Activated T-helper 2 cell treated with anti-CD3 and anti-CD28 coated beads, Interferon-gamma antibody, Interleukin-2, Interleukin-4, amounts not matched to agents 10 μg/mL and 5 μg/mL and 100 μg/mL, durations not matched to agents 14 hours and 24 hours and 36 hours (primary cell): ENCODE measurements around the gene SH3BGR. TPM values are rescaled to one million over a fixed set of nuclear protein-coding genes. Genes with fewer than 3 reads are reported as not detected.
"Not testable (repeated sequence)": the region's sequence is repeated elsewhere in the genome, so short reads cannot be mapped to it uniquely, and the experiment has no call there.

ENCODE experiments used
- DNase-seq: peaks from one replicate; pipeline ENCODE4 v3.0.0; 2021; ENCODE audit warnings: low spot score
- H3K27ac Mint-ChIP-seq: one replicate; pipeline ENCODE4 v1.8.0; 2021; ENCODE audit warnings: mixed read lengths
- H3K27me3 Mint-ChIP-seq: one replicate; pipeline ENCODE4 v1.8.0; 2021; ENCODE audit warnings: low read depth, mixed read lengths
- H3K36me3 Mint-ChIP-seq: one replicate; pipeline ENCODE4 v1.8.0; 2021; ENCODE audit warnings: low read depth, mixed read lengths
- H3K4me1 Mint-ChIP-seq: one replicate; pipeline ENCODE4 v1.8.0; 2021; ENCODE audit warnings: low read depth, mixed read lengths
- H3K4me3 Mint-ChIP-seq: one replicate; pipeline ENCODE4 v1.8.0; 2021; ENCODE audit warnings: low read depth, mild to moderate bottlenecking, moderate library complexity, mixed read lengths
- H3K9me3 Mint-ChIP-seq: one replicate; pipeline ENCODE4 v1.8.0; 2021; ENCODE audit warnings: mixed read lengths
- intact Hi-C: fragments of 100-400 bp; cut with micrococcal nuclease; formaldehyde crosslinking; loops from one replicate; pipeline ENCODE4 v1.15.1; 2023
- total RNA-seq: library from RNA; stranded (reverse); gene quantifications from 2 replicates; pipeline ENCODE4 v1.2.3, GENCODE V29; 2022

Gene SH3BGR
- total RNA-seq, 1 donor from 2014 or later: 1.0 TPM

DNA sequence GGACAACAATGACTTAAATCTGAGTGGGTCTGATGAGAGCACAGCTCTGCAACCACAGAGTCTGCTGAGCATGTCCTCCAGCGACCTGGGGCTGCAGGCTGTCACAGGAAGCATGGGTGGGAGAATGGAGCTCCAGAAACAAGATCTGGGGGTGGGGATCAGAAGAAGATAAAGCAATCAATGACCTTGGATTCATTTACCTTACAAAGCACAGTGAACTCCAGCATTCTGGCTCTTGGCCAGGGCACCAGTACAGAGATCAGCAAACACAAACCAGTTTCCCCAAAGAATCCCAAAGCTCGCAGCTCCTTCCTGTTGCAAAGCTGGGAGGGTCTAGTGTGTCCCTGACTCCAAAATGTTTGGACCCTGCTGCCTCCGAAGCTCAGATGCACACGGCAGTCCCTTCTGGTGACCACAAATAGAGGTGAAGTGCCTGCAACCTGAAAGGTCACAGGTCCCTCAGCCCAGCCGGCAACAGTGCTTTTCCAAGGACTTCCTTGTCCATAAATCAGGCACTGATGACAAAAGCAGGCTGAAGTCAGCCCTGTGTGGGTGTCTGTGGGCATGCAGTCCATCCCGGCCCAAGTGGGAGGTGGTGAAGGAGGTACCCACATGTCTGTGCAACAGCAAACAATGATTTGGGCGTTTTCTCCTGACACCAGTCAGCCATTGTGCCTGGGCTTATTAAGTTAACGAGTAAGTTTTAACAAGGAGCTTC lies 76.1 kb downstream of the SH3BGR start:
- no peak for DNase-seq

DNA sequence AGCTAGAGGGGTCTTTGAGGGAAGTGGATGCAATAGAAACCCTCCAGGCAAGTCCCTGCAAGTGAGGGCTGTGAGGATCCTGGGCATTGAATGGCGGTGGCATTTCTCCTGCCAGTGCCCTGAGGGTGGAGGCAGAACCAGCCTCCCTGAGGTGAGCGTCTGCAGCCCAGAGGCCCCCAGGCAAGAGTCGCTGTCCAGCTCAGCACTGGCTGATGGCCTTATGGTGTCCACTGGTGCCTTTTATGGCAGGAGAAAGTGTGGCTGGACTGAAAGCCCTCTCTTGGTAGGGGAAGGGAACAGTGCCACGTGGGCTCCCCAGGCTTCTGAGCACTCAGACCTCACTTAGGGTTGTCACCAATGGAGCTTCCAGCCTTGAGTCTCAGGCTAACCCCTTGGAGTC lies 77.3 kb downstream of the SH3BGR start:
- Mint-ChIP-seq H3K4me1 (no peaks in the 10 kb centered on the region), H3K27ac (no peak overlapping the region), H3K9me3 (no peaks in the 10 kb centered on the region), H3K27me3 (no peaks in the 10 kb centered on the region), H3K4me3 (no peak overlapping the region), H3K36me3 (no peaks in the 10 kb centered on the region)
- intact Hi-C loops: no loop called here
- DNase-seq: no peak

More for the DNA sequence above, 76.1 kb downstream of the SH3BGR start:
- no peak overlapping the region for H3K27ac Mint-ChIP-seq
- H3K4me3 Mint-ChIP-seq: no peak overlapping the region
- no peaks in the 10 kb centered on the region for H3K27me3 Mint-ChIP-seq
- H3K9me3 Mint-ChIP-seq: no peaks in the 10 kb centered on the region
- intact Hi-C loops: no loop called here
- H3K36me3 Mint-ChIP-seq: no peaks in the 10 kb centered on the region
- no peaks in the 10 kb centered on the region for H3K4me1 Mint-ChIP-seq

DNA sequence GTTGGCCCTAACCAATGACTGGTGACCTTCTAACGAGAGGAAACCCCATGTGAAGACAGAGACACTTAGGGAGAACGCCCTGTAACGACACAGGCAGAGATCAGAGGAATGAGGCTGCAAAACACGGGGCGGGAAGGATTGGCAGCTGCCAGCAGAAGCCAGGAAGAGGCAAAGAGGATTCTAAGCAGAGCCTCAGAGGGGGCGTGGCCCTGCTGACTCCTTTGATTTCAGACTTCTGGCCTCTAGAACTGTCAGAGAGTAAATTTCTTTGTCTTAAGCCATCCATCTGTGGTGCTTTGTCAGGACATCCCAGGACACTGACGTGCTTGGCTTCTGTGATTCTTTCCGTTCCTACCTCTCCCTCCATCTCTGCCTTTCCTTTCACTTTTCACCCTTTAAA lies 79.3 kb downstream of the SH3BGR start:
- Mint-ChIP-seq H3K27ac (no peak overlapping the region), H3K4me1 (no peaks in the 10 kb centered on the region), H3K4me3 (no peak overlapping the region), H3K27me3 (no peaks in the 10 kb centered on the region), H3K9me3 (no peaks in the 10 kb centered on the region), H3K36me3 (no peaks in the 10 kb centered on the region)
- intact Hi-C loops: no loop called here
- no peak for DNase-seq

DNA sequence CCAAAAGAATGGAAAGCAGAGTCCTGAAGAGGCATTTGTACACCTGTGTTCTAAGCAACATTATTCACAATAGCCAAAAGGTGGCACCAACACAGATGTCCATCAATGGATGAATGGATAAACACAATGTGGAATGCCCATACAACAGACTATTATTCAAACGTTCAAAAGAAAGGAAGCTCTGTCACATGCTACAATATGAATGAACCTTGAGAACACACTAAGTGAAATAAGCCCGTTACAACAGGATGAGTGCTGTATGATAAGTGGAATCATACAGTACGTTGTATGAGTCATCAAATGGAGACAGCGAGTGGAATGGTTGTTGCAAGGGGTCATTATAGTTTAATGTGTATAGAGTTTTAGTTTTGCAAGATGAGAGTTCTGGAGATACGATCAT lies 80.1 kb downstream of the SH3BGR start:
- Mint-ChIP-seq H3K4me1 (no peaks in the 10 kb centered on the region), H3K4me3 (no peak overlapping the region), H3K9me3 (no peaks in the 10 kb centered on the region), H3K27me3 (no peaks in the 10 kb centered on the region), H3K36me3 (no peaks in the 10 kb centered on the region), H3K27ac (no peak overlapping the region)
- DNase-seq: no peak
- intact Hi-C loops: no loop called here

DNA sequence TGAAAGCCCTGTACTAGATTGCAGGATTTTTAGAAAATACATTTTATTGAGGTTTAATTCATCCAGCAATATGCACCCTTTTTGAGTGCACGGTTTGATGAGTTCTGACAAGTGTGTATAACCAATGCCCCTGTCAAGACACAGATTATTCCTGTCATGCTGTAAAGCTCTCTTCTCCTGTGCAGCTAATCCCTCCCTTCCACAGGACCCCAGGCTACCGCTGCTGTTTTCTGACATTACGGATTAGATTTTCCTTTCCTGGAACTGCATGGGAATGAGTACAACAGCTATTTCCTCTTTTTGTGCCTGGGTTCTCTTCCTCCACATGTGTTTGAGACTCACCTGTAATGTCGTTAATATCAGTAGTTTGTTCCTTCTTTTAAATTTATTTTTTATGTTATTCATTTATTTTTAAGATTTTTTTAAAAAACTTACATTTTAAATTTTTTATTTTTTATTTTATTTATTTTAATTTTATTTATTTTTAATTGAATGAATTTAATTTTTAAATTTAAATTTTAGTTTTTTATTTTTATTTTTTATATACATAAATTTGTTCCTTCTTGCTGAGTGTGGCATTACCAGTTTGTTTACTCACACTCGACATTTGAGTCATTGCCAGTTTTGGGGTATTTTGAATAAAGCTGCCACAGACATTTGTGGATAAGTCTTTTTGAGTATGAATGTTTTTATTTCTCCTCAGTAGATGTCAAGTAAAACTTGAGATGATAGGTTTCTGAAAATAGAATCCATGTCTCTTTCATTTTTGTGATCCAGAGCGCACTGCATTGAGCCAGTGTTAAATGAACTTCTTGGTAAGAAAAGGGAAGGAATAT lies 82.0 kb downstream of the SH3BGR start:
- no peak overlapping the region for H3K4me3 Mint-ChIP-seq
- intact Hi-C loops: no loop called here
- H3K9me3 Mint-ChIP-seq: no peaks in the 10 kb centered on the region
- H3K36me3 Mint-ChIP-seq: no peaks in the 10 kb centered on the region
- no peak overlapping the region for H3K27ac Mint-ChIP-seq
- no peaks in the 10 kb centered on the region for H3K27me3 Mint-ChIP-seq
- no peaks in the 10 kb centered on the region for H3K4me1 Mint-ChIP-seq
- no peak for DNase-seq

DNA sequence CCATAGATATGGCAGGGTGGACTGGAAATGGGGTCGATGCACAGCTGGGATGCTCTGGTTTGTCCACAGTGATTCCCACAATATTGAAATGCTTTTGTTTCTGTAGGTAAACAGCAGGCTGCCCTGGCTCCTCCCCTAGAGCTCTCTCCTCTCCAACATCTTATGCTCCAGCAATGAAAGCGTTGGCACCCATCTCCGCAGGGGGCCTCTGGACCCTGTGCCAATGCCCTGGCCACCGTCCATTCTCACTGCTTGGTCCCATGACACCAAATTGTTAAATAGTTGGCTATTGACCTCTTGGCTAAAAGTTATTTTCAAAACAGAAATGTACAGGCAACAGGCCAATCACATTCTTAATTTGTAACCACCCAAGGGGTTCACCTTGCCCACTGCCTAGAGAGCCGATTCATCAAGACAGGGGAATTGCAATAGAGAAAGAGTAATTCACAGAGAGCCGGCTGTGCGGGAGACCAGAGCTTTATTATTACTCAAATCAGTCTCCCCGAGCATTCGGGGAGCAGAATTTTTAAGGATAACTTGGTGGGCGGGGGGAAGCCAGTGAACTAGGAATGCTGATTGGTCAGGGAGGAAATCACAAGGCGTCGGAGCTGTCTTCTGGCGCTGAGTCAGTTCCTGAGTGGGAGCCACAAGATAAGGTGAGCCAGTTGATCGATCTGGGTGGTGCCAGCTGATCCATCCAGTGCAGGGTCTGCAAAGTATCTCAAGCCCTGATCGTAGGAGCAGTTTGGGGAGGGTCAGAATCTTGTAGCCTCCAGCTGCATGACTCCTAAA lies 84.1 kb downstream of the SH3BGR start:
- H3K27me3 Mint-ChIP-seq: no peaks in the 10 kb centered on the region
- H3K4me3 Mint-ChIP-seq: no peak overlapping the region
- no peaks in the 10 kb centered on the region for H3K36me3 Mint-ChIP-seq
- H3K9me3 Mint-ChIP-seq: no peaks in the 10 kb centered on the region
- H3K27ac Mint-ChIP-seq: no peak overlapping the region
- intact Hi-C loops: no loop called here
- H3K4me1 Mint-ChIP-seq: no peaks in the 10 kb centered on the region
- no peak for DNase-seq

DNA sequence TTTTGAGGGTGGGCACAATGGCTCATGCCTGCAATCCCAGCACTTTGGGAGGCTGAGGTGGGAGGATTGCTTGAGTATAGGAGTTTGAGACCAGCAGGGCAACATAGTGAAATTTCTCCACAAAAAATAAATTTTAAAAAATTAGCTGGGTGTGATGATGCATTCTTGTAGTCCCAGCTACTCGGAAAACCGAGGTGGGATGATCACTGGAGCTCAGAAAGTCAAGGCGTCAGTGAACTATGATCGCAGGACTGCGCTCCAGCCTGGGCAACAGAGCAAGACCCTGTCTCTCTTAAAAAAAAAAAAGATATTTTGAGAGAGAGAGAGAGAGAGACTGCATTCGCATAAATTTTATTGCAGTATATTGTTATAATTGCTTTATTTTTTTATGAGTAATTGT lies 85.1 kb downstream of the SH3BGR start:
- DNase-seq: no peak
- no peak overlapping the region for H3K4me3 Mint-ChIP-seq
- H3K27ac Mint-ChIP-seq: no peak overlapping the region
- H3K36me3 Mint-ChIP-seq: no peaks in the 10 kb centered on the region
- intact Hi-C loops: no loop called here
- H3K9me3 Mint-ChIP-seq: no peaks in the 10 kb centered on the region
- H3K4me1 Mint-ChIP-seq: no peaks in the 10 kb centered on the region
- H3K27me3 Mint-ChIP-seq: no peaks in the 10 kb centered on the region

DNA sequence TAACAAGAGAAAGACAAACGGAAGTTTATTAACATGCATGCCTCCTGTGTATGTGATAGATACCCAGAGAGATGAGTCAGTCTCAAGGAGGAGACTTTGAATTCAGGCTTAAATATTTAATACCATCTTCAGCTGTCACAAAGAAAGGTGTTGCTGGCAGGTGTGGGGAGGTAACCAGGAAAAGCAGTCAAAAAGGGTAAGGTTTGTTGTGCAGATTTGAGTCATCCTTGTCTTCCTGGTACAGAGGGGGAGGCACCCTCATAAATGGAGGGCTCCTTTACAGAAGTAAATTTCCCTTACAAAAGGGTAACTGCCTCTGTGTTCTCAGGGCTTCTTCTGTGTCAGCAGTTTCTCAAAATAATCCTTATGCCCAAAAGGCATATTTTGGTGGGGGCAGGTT lies 85.8 kb downstream of the SH3BGR start:
- H3K9me3 Mint-ChIP-seq: no peaks in the 10 kb centered on the region

DNA sequence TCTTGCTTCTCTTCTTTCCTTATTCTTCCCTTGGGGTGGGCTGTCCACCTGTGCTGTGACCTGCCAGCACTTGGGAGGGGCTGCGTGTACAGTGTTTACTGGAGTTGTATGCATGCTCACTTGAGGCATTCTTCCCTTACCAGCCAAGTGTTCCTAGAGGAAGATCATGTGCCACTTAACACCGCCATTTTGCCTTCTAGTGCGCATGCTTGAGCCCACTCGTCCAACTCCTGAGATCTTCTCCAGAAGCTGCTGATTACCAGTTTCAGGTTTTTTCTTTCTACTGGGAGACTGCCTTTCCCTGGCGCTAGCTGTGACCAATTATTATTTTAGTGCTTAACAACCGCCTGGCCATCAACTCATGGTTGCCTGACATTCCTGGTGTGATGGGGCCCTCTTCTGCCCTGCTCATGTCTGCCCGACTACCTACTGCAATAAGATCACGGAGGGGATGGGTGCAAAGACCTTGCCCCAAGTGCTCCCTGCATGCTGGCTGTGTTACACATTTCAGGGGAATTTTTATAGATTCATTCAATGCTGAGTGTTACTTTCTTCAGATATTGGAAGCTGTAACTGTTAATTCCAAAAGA lies 86.8 kb downstream of the SH3BGR start:
- no peak for DNase-seq
- H3K4me1 Mint-ChIP-seq: no peaks in the 10 kb centered on the region
- intact Hi-C loops: no loop called here
- H3K4me3 Mint-ChIP-seq: no peak overlapping the region
- H3K27ac Mint-ChIP-seq: no peak overlapping the region
- no peaks in the 10 kb centered on the region for H3K27me3 Mint-ChIP-seq
- no peaks in the 10 kb centered on the region for H3K36me3 Mint-ChIP-seq
- no peaks in the 10 kb centered on the region for H3K9me3 Mint-ChIP-seq

More for the DNA sequence above, 85.8 kb downstream of the SH3BGR start:
- DNase-seq: no peak
- H3K4me3 Mint-ChIP-seq: no peak overlapping the region
- no peak overlapping the region for H3K27ac Mint-ChIP-seq
- intact Hi-C loops: no loop called here
- no peaks in the 10 kb centered on the region for H3K36me3 Mint-ChIP-seq
- no peaks in the 10 kb centered on the region for H3K27me3 Mint-ChIP-seq
- H3K4me1 Mint-ChIP-seq: no peaks in the 10 kb centered on the region

DNA sequence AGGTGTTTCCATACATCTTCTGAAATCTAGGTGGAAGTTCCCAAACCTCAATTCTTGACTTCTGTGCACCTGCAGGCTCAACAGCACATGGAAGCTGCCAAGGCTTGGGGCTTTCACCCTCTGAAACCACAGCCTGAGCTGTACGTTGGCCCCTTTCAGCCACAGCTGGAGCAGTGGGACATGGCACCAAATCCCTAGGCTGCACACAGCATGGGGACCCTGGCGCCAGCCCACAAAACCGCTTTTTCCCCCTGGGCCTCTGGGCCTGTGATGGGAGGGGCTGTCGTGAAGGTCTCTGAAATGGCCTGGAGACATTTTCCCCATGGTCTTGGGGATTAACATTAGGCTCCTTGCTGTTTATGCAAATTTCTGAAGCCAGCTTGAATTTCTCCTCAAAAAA lies 88.6 kb downstream of the SH3BGR start:
- not testable (repeated sequence) for H3K4me1 Mint-ChIP-seq

DNA sequence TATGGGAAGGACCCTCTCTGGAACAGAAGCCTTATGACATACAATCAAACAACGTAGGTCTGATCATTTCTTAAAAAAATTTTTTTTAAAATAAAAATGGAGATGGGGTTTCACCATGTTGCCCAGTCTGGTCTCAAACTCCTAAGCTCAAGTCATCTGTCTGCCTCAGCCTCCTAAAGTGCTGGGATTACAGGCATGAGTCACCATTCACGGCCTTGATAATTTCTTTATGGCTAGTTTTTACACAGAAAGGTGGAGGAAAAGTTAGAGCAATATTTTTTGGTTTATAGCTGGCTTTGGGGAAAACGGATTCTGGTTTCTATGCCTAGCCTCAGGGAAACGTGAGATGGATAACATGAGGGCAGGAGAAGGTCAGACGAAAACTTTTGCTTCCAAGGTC lies 91.0 kb downstream of the SH3BGR start:
- H3K36me3 Mint-ChIP-seq: no peaks in the 10 kb centered on the region
- no peak overlapping the region for H3K27ac Mint-ChIP-seq
- intact Hi-C loops: no loop called here
- H3K4me3 Mint-ChIP-seq: no peak overlapping the region
- H3K9me3 Mint-ChIP-seq: no peaks in the 10 kb centered on the region
- no peaks in the 10 kb centered on the region for H3K27me3 Mint-ChIP-seq
- no peak for DNase-seq
- H3K4me1 Mint-ChIP-seq: no peaks in the 10 kb centered on the region

More for the DNA sequence above, 88.6 kb downstream of the SH3BGR start:
- H3K4me3 Mint-ChIP-seq, H3K9me3 Mint-ChIP-seq, intact Hi-C loops, DNase-seq, H3K27me3 Mint-ChIP-seq, H3K36me3 Mint-ChIP-seq, H3K27ac Mint-ChIP-seq: not testable (repeated sequence)

DNA sequence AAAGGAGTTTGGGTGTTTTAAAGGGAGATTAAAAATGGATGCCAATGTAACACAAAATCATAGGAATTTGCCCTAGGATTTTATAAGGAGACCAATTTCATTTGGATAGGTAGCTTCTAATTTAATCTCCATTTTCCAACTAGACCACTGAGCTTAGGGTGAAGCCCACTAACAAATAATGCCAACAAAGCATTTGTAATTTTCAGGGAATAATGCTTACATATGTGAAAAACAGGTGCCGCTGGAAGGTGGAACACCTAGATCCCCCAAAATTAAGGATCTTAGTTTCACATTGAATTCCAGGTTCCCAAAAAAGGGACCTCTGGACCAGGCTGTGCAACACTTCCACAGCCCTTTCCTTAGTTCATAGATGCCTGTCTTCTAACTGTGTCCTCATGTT lies 94.8 kb downstream of the SH3BGR start:
- Mint-ChIP-seq H3K27me3 (no peaks in the 10 kb centered on the region), H3K36me3 (no peaks in the 10 kb centered on the region), H3K4me1 (no peaks in the 10 kb centered on the region), H3K4me3 (no peak overlapping the region), H3K9me3 (no peaks in the 10 kb centered on the region), H3K27ac (no peak overlapping the region)
- intact Hi-C loops: no loop called here
- DNase-seq: no peak
